RKO (cell line): Measurements from ENCODE around the gene BIRC7.

Experiments used
- DNase-seq: peaks from one replicate; pipeline ENCODE4 v3.0.0-alpha.2; 2016; ENCODE audit warnings: low spot score

The BIRC7 gene

GRCh38 chr20:63235399-63235983, at the start of gene BIRC7:
Gene BIRC7 (plus strand): TSS chr20:63235905. CDS start chr20:63236097, 192 bp downstream.
- DNase-seq = no peak

GRCh38 chr20:63186084-63186483, 49.6 kb upstream of the BIRC7 start:
- no peak for DNase-seq

- DNase-seq = no peak
Observed at GRCh38 chr20:63186528-63187316, 49.0 kb upstream of the BIRC7 start.

GRCh38 chr20:63187338-63188158, 48.2 kb upstream of the BIRC7 start:
- DNase-seq = no peak

- DNase-seq = no peak
Observed at GRCh38 chr20:63188159-63188442, 47.6 kb upstream of the BIRC7 start.

- no peak for DNase-seq
Observed at GRCh38 chr20:63188641-63189321, 46.9 kb upstream of the BIRC7 start.

- no peak for DNase-seq
Observed at GRCh38 chr20:63189322-63189642, 46.4 kb upstream of the BIRC7 start.

- no peak for DNase-seq
Observed at GRCh38 chr20:63189846-63190559, 45.7 kb upstream of the BIRC7 start.

- no peak for DNase-seq
Observed at GRCh38 chr20:63190828-63191227, 44.9 kb upstream of the BIRC7 start.

GRCh38 chr20:63191400-63191799, 44.3 kb upstream of the BIRC7 start:
- peak; percentile 93 for DNase-seq

GRCh38 chr20:63192721-63193120, 43.0 kb upstream of the BIRC7 start:
- DNase-seq = no peak

GRCh38 chr20:63194007-63194796, 41.5 kb upstream of the BIRC7 start:
- DNase-seq = no peak

- no peak for DNase-seq
Observed at GRCh38 chr20:63194797-63195173, 40.9 kb upstream of the BIRC7 start.

GRCh38 chr20:63196768-63197470, 38.8 kb upstream of the BIRC7 start:
- DNase-seq = no peak

- DNase-seq = no peak
Observed at GRCh38 chr20:63198606-63199005, 37.1 kb upstream of the BIRC7 start.

GRCh38 chr20:63202021-63202420, 33.7 kb upstream of the BIRC7 start:
- no peak for DNase-seq

GRCh38 chr20:63202811-63203526, 32.7 kb upstream of the BIRC7 start:
- no peak for DNase-seq

- DNase-seq = no peak
Observed at GRCh38 chr20:63204362-63204761, 31.3 kb upstream of the BIRC7 start.

GRCh38 chr20:63205896-63206295, 29.8 kb upstream of the BIRC7 start:
- no peak for DNase-seq

- DNase-seq = no peak
Observed at GRCh38 chr20:63206878-63207277, 28.8 kb upstream of the BIRC7 start.
